H9 (cell line): ENCODE results near the gene EFNA5. TPM values are rescaled to one million over a fixed set of nuclear protein-coding genes. Genes with fewer than 3 reads are reported as not detected.

Source experiments
- DNase-seq: peaks from one replicate; pipeline ENCODE4 v3.0.0-alpha.2; 2017
- H2AFZ ChIP-seq: one replicate; pipeline ENCODE4 v1.6.1; 2013; ENCODE audit warnings: mild to moderate bottlenecking, low read length, control low read depth, moderate library complexity
- H2AK5ac ChIP-seq: 2 replicates; pipeline ENCODE4 v1.6.1; 2013; ENCODE audit warnings: low read length, control low read depth, mixed read lengths; ENCODE audit not compliant: insufficient read length
- H2BK120ac ChIP-seq: one replicate; pipeline ENCODE4 v1.6.1; 2013; ENCODE audit warnings: low read depth, mild to moderate bottlenecking, low read length, control low read depth, inconsistent platforms; ENCODE audit not compliant: poor library complexity, severe bottlenecking
- H2BK12ac ChIP-seq: 2 replicates; pipeline ENCODE4 v1.6.1; 2013; ENCODE audit warnings: low read length, control low read depth, mixed read lengths, low read depth; ENCODE audit not compliant: insufficient read length
- H2BK15ac ChIP-seq: 2 replicates; pipeline ENCODE4 v1.6.1; 2013; ENCODE audit warnings: low read depth, low read length, control low read depth
- H2BK20ac ChIP-seq: one replicate; pipeline ENCODE4 v1.6.1; 2013; ENCODE audit warnings: low read depth, mild to moderate bottlenecking, low read length, control low read depth, inconsistent platforms; ENCODE audit not compliant: poor library complexity, severe bottlenecking
- H2BK5ac ChIP-seq: 2 replicates; pipeline ENCODE4 v1.6.1; 2013; ENCODE audit warnings: low read length, control low read depth, mixed read lengths; ENCODE audit not compliant: insufficient read length
- H3K14ac ChIP-seq: 2 replicates; pipeline ENCODE4 v1.6.1; 2013; ENCODE audit warnings: low read length, control low read depth; ENCODE audit not compliant: insufficient read depth
- H3K18ac ChIP-seq: 2 replicates; pipeline ENCODE4 v1.6.1; 2013; ENCODE audit warnings: low read depth, mild to moderate bottlenecking, mixed read lengths, low read length, control low read depth; ENCODE audit not compliant: insufficient read length
- H3K23ac ChIP-seq: 2 replicates; pipeline ENCODE4 v1.6.1; 2013; ENCODE audit warnings: low read length, control low read depth, mixed read lengths, low read depth; ENCODE audit not compliant: insufficient read length
- H3K23me2 ChIP-seq: 2 replicates; pipeline ENCODE4 v1.6.1; 2013; ENCODE audit warnings: low read depth, mild to moderate bottlenecking, mixed read lengths, low read length, control low read depth; ENCODE audit not compliant: insufficient read length, poor library complexity, severe bottlenecking
- H3K27ac ChIP-seq: 2 replicates; pipeline ENCODE4 v1.5.1; 2013; ENCODE audit warnings: low read length, control low read depth, mixed read lengths, low read depth; ENCODE audit not compliant: insufficient read length
- H3K27me3 ChIP-seq: 2 replicates; pipeline ENCODE4 v1.6.1; 2013; ENCODE audit warnings: low read length, control low read depth, inconsistent platforms; ENCODE audit not compliant: insufficient read depth
- H3K4ac ChIP-seq: 2 replicates; pipeline ENCODE4 v1.6.1; 2013; ENCODE audit warnings: low read depth, mild to moderate bottlenecking, control low read depth, inconsistent platforms, low read length, moderate library complexity
- H3K4me1 ChIP-seq: 2 replicates; pipeline ENCODE4 v1.6.1; 2013; ENCODE audit warnings: low read length, control low read depth, inconsistent platforms; ENCODE audit not compliant: insufficient read depth
- H3K4me2 ChIP-seq: 2 replicates; pipeline ENCODE4 v1.6.1; 2013; ENCODE audit warnings: low read length, control low read depth, mixed read lengths; ENCODE audit not compliant: insufficient read length, insufficient read depth
- H3K56ac ChIP-seq: 2 replicates; pipeline ENCODE4 v1.6.1; 2013; ENCODE audit warnings: low read depth, mild to moderate bottlenecking, mixed read lengths, low read length, control low read depth; ENCODE audit not compliant: insufficient read length
- H3K79me1 ChIP-seq: 2 replicates; pipeline ENCODE4 v1.6.1; 2013; ENCODE audit warnings: low read depth, mild to moderate bottlenecking, moderate library complexity, low read length, control low read depth, inconsistent platforms; ENCODE audit not compliant: insufficient read depth, poor library complexity, severe bottlenecking
- H3K79me2 ChIP-seq: 2 replicates; pipeline ENCODE4 v1.6.1; 2013; ENCODE audit warnings: low read length, control low read depth, inconsistent platforms; ENCODE audit not compliant: insufficient read depth
- H3K9ac ChIP-seq: 2 replicates; pipeline ENCODE4 v1.6.1; 2013; ENCODE audit warnings: low read length, control low read depth, mixed read lengths; ENCODE audit not compliant: insufficient read length; ENCODE audit errors: extremely low read depth
- H3K9me3 ChIP-seq: one replicate; pipeline ENCODE4 v1.6.1; 2013; ENCODE audit warnings: low read depth, low read length, inconsistent platforms; ENCODE audit not compliant: control insufficient read depth
- H3T11ph ChIP-seq: one replicate; pipeline ENCODE4 v1.6.1; 2013; ENCODE audit warnings: mild to moderate bottlenecking, low read length, control low read depth, inconsistent platforms
- H4K20me1 ChIP-seq: one replicate; pipeline ENCODE4 v1.6.1; 2013; ENCODE audit not compliant: control insufficient read depth, insufficient read length, insufficient read depth
- H4K5ac ChIP-seq: 2 replicates; pipeline ENCODE4 v1.6.1; 2013; ENCODE audit warnings: low read depth, mild to moderate bottlenecking, mixed read lengths, low read length, control low read depth; ENCODE audit not compliant: insufficient read length
- H4K8ac ChIP-seq: replicated peaks from 2 replicates; pipeline ENCODE4 v1.6.1; 2013; ENCODE audit warnings: low read length, control low read depth, mixed read lengths, low read depth; ENCODE audit not compliant: insufficient read length
- H4K91ac ChIP-seq: 2 replicates; pipeline ENCODE4 v1.6.1; 2013; ENCODE audit warnings: low read depth, mild to moderate bottlenecking, moderate library complexity, mixed read lengths, low read length, control low read depth; ENCODE audit not compliant: insufficient read length
- H3K27ac Mint-ChIP-seq, 3 experiments: 2 replicates in 2 of 3; 3 replicates in 1 of 3; pipeline ENCODE4 v1.8.0; 2020 to 2021; ENCODE audit warnings: mixed read lengths in 3 of 3, mild to moderate bottlenecking in 1 of 3, moderate library complexity in 1 of 3
- H3K27me3 Mint-ChIP-seq: 2 replicates; pipeline ENCODE4 v1.8.0; 2021; ENCODE audit warnings: low read depth, mild to moderate bottlenecking, moderate library complexity, mixed read lengths
- H3K36me3 Mint-ChIP-seq, 3 experiments: 2 replicates in 2 of 3; 3 replicates in 1 of 3; pipeline ENCODE4 v1.8.0; 2020 to 2021; ENCODE audit warnings: low read depth in 3 of 3, mixed read lengths in 3 of 3; ENCODE audit not compliant: insufficient read depth in 1 of 3
- H3K4me1 Mint-ChIP-seq, 2 experiments: 2 replicates each; pipeline ENCODE4 v1.8.0; 2020; ENCODE audit warnings: mixed read lengths in 2 of 2
- H3K4me3 Mint-ChIP-seq, 2 experiments: 2 replicates in 1 of 2; 3 replicates in 1 of 2; pipeline ENCODE4 v1.8.0; 2020 to 2021; ENCODE audit warnings: mild to moderate bottlenecking in 2 of 2, mixed read lengths in 2 of 2, moderate library complexity in 1 of 2
- H3K9me3 Mint-ChIP-seq, 2 experiments: 2 replicates in 1 of 2; 3 replicates in 1 of 2; pipeline ENCODE4 v1.8.0; 2020; ENCODE audit warnings: mild to moderate bottlenecking in 2 of 2, mixed read lengths in 2 of 2, moderate library complexity in 1 of 2
- WGBS: extraction: QIAGEN DNeasy Blood & Tissue Kit; methylation state at CpG from one replicate; pipeline ENCODE4 v1.1.7; 2013; ENCODE audit warnings: missing lambda C conversion rate, low lambda C conversion rate, mixed read lengths; ENCODE audit not compliant: insufficient read length; ENCODE audit errors: extremely low coverage; 5-methylcytosine and 5-hydroxymethylcytosine counted together
- total RNA-seq: library from RNA; stranded (reverse); gene quantifications from 2 replicates; pipeline ENCODE4 v1.2.1, GENCODE V29; 2021
- TF ChIP-seq, protein P1 (sequence below): fragments of 200-600 bp; sonication (generic); conservative IDR thresholded peaks from 3 replicates; pipeline ENCODE4 v1.8.0; 2021; ENCODE audit warnings: antibody characterized with exemption, mild to moderate bottlenecking

Gene EFNA5
- total RNA-seq, 1 experiment from 2014 or later = 20.4 TPM

DNA sequence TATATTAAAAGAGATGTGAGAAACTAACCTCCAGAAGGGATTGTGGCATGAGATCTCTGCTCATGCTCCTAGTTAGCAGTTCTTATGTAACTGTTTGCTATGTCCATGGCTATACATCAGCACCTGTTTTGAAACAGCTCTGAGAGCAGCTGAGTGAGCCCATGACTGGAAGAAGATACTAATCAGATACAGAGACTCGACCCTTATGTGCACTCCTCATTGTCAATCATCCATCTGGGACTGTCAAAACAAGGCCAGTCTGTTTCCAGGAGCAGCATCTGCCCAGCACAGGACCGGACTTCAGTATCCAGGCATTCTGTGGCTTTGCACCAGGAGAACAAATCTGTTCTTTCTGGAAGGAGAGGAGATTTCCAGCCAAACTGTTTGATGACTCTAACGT is 77.7 kb downstream of the EFNA5 start:
- Histone ChIP-seq H2BK15ac (no peak overlapping the region), H3K9me3 (no peaks in the 10 kb centered on the region), H3K9ac (no peak overlapping the region), H4K20me1 (no peaks in the 10 kb centered on the region), H4K8ac (no peak overlapping the region), H3K4me2 (no peak overlapping the region), H3T11ph (no peak overlapping the region), H3K4me1 (peaks cover 7% of the 10 kb centered on the region; the same call in 1 of the 2 replicates), H2BK12ac (no peak overlapping the region), H2BK5ac (no peak overlapping the region), H3K56ac (no peak overlapping the region), H3K27me3 (no peaks in the 10 kb centered on the region), H3K23me2 (no peaks in the 10 kb centered on the region), H2BK20ac (no peak overlapping the region), H3K79me1 (no peaks in the 10 kb centered on the region), H2AFZ (no peak overlapping the region), H4K5ac (no peak overlapping the region), H3K18ac (no peak overlapping the region), H3K79me2 (no peaks in the 10 kb centered on the region), H2AK5ac (no peak overlapping the region), H3K4ac (no peak overlapping the region), H4K91ac (no peak overlapping the region), H3K23ac (no peak overlapping the region), H2BK120ac (no peak overlapping the region), H3K14ac (no peak overlapping the region), H3K27ac (no peak overlapping the region)
- TF ChIP-seq, protein P1, sequence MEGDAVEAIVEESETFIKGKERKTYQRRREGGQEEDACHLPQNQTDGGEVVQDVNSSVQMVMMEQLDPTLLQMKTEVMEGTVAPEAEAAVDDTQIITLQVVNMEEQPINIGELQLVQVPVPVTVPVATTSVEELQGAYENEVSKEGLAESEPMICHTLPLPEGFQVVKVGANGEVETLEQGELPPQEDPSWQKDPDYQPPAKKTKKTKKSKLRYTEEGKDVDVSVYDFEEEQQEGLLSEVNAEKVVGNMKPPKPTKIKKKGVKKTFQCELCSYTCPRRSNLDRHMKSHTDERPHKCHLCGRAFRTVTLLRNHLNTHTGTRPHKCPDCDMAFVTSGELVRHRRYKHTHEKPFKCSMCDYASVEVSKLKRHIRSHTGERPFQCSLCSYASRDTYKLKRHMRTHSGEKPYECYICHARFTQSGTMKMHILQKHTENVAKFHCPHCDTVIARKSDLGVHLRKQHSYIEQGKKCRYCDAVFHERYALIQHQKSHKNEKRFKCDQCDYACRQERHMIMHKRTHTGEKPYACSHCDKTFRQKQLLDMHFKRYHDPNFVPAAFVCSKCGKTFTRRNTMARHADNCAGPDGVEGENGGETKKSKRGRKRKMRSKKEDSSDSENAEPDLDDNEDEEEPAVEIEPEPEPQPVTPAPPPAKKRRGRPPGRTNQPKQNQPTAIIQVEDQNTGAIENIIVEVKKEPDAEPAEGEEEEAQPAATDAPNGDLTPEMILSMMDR = no peak
- H3K4me1 Mint-ChIP-seq = peaks cover 46 to 50% of the 10 kb centered on the region in 2 experiments
- no peak for DNase-seq
- H3K36me3 Mint-ChIP-seq = no peaks in the 10 kb centered on the region
- H3K9me3 Mint-ChIP-seq = no peaks in the 10 kb centered on the region
- no CpG with 5 or more reads among the region's 3 CpGs for WGBS
- no peak overlapping the region for H3K4me3 Mint-ChIP-seq
- H3K27ac Mint-ChIP-seq = no peak overlapping the region
- no peaks in the 10 kb centered on the region for H3K27me3 Mint-ChIP-seq
